ENCODE measurements around the gene MINK1. TPM values are rescaled to one million over a fixed set of nuclear protein-coding genes. Genes with fewer than 3 reads are reported as not detected.

MINK1 gene
- total RNA-seq, 1 experiment from 2014 or later, result 68.8 TPM

DNA sequence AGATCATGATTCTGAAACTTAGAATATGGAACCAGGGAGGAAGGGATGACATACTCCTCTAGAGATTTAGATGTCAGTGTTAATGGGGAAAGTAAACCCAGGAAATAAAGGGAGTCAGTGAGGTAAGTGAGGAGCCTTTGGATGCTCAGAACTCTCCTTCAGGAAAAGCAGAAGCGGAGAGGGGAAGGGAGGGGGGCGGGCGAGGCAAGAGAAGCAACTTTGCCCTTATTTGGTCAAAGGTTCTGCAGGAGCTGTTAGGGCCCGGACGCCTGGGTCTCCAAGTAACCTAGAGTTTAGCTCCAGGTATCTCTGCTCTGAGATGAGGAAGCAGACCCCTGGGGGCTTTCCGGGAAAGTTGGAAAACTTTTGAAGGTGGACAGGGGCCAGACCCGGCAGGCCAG lies 113.9 kb downstream of the MINK1 start:
- Histone ChIP-seq H3K9me3 (ENCODE audit: control insufficient read depth, low read depth, low read length) (no peaks in the 10 kb centered on the region), H3K4me1 (ENCODE audit: insufficient read depth, low read length) (peaks cover 4% of the 10 kb centered on the region; the same call in 1 of the 2 replicates), H3K56ac (ENCODE audit: insufficient read length, low read depth, low read length) (no peak overlapping the region), H3K4me2 (ENCODE audit: insufficient read depth, insufficient read length, low read length) (peak overlapping the region; percentile 72), H4K20me1 (ENCODE audit: control insufficient read depth, insufficient read depth, insufficient read length) (no peaks in the 10 kb centered on the region), H3K18ac (ENCODE audit: insufficient read length, low read depth, low read length) (no peak overlapping the region), H3K23me2 (ENCODE audit: insufficient read length, low read depth, low read length, poor library complexity, severe bottlenecking) (peaks cover 23% of the 10 kb centered on the region), H3K79me2 (ENCODE audit: insufficient read depth, low read length) (peaks cover 13% of the 10 kb centered on the region; the same call in 1 of the 2 replicates), H3K27ac (ENCODE audit: insufficient read length, low read depth, low read length) (no peak overlapping the region), H3K14ac (ENCODE audit: insufficient read depth, low read length) (0 out of 2 replicates have a peak overlapping the region, but pooled peaks have one; percentile 31), H3K9ac (ENCODE audit: extremely low read depth, insufficient read length, low read length) (peak overlapping the region; percentile 42), H4K91ac (ENCODE audit: insufficient read length, low read depth, low read length) (no peak overlapping the region), H2BK20ac (ENCODE audit: low read depth, low read length, poor library complexity, severe bottlenecking) (no peak overlapping the region), H3K79me1 (ENCODE audit: insufficient read depth, low read depth, low read length, poor library complexity, severe bottlenecking) (peaks cover 4% of the 10 kb centered on the region), H3K4ac (ENCODE audit: low read depth, low read length) (no peak overlapping the region; the same call in 1 of the 2 replicates), H2BK15ac (ENCODE audit: low read depth, low read length) (no peak overlapping the region), H3K23ac (ENCODE audit: insufficient read length, low read depth, low read length) (no peak overlapping the region), H2AK5ac (ENCODE audit: insufficient read length, low read length) (no peak overlapping the region), H2BK12ac (ENCODE audit: insufficient read length, low read depth, low read length) (no peak overlapping the region), H3K27me3 (ENCODE audit: insufficient read depth, low read length) (no peaks in the 10 kb centered on the region), H2BK5ac (ENCODE audit: insufficient read length, low read length) (no peak overlapping the region), H2AFZ (ENCODE audit: low read length) (no peak overlapping the region), H4K5ac (ENCODE audit: insufficient read length, low read depth, low read length) (no peak overlapping the region), H4K8ac (replicated peaks; ENCODE audit: insufficient read length, low read depth, low read length) (no peak overlapping the region), H3T11ph (ENCODE audit: low read length) (no peak overlapping the region), H2BK120ac (ENCODE audit: low read depth, low read length, poor library complexity, severe bottlenecking) (no peak overlapping the region)
- no peak for DNase-seq
- Mint-ChIP-seq H3K4me1 (peaks cover 37 to 38% of the 10 kb centered on the region in 2 experiments), H3K36me3 (ENCODE audit: insufficient read depth in 1 of 3, low read depth in 3 of 3) (peaks cover 27 to 55% (median 46%) of the 10 kb centered on the region in 3 experiments), H3K27me3 (ENCODE audit: low read depth) (peaks cover 5% of the 10 kb centered on the region), H3K4me3 (peak overlapping the region; percentile 95 to 100), H3K27ac (peak overlapping the region; percentile 32 to 92 (median 78); a peak in 6 of 7 replicates), H3K9me3 (peaks cover 0 to 2% of the 10 kb centered on the region in 2 experiments; a peak in 2 of 5 replicates)
- WGBS (ENCODE audit: extremely low coverage, insufficient read length, low lambda C conversion rate), result no CpG with 5 or more reads among the region's 7 CpGs
- TF ChIP-seq, protein P1, sequence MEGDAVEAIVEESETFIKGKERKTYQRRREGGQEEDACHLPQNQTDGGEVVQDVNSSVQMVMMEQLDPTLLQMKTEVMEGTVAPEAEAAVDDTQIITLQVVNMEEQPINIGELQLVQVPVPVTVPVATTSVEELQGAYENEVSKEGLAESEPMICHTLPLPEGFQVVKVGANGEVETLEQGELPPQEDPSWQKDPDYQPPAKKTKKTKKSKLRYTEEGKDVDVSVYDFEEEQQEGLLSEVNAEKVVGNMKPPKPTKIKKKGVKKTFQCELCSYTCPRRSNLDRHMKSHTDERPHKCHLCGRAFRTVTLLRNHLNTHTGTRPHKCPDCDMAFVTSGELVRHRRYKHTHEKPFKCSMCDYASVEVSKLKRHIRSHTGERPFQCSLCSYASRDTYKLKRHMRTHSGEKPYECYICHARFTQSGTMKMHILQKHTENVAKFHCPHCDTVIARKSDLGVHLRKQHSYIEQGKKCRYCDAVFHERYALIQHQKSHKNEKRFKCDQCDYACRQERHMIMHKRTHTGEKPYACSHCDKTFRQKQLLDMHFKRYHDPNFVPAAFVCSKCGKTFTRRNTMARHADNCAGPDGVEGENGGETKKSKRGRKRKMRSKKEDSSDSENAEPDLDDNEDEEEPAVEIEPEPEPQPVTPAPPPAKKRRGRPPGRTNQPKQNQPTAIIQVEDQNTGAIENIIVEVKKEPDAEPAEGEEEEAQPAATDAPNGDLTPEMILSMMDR (conservative IDR thresholded peaks at IDR 0.05), result no peak

Other genes starting within 250 kb of the MINK1 start
- 0.77 and 1.6 TPM in 2 replicates for gene SMTNL2, start 248.8 kb upstream of the MINK1 start, total RNA-seq (2021)
- gene ALOX15, start 191.7 kb upstream of the MINK1 start, total RNA-seq (2021), result 0.31 and 0.39 TPM in 2 replicates
- gene PELP1, start 129.2 kb upstream of the MINK1 start, total RNA-seq (2021), result 148 and 154 TPM in 2 replicates
- gene ARRB2, start 122.7 kb upstream of the MINK1 start, total RNA-seq (2021), result 75.3 and 81.1 TPM in 2 replicates
- gene MED11, start 101.9 kb upstream of the MINK1 start, total RNA-seq (2021), result 17.5 and 19.5 TPM in 2 replicates
- gene ZMYND15, start 93.5 kb upstream of the MINK1 start, total RNA-seq (2021), result 0.42 and 0.44 TPM in 2 replicates
- gene CXCL16, start 93.4 kb upstream of the MINK1 start, total RNA-seq (2021), result 4.2 and 4.5 TPM in 2 replicates
- not detected in 2 replicates for gene TM4SF5, start 61.5 kb upstream of the MINK1 start, total RNA-seq (2021)
- 0.31 TPM in 1 of 2 replicates, not detected in the other for gene VMO1, start 47.0 kb upstream of the MINK1 start, total RNA-seq (2021)
- gene GLTPD2, start 44.4 kb upstream of the MINK1 start, total RNA-seq (2021), result not detected in 2 replicates
- gene PSMB6, start 37.2 kb upstream of the MINK1 start, total RNA-seq (2021), result 244 and 247 TPM in 2 replicates
- 63.3 and 66.6 TPM in 2 replicates for gene PLD2, start 26.2 kb upstream of the MINK1 start, total RNA-seq (2021)
- 4.0 and 4.4 TPM in 2 replicates for gene C17orf107, start 66.2 kb downstream of the MINK1 start, total RNA-seq (2021)
- 0.31 and 0.61 TPM in 2 replicates for gene CHRNE, start 69.8 kb downstream of the MINK1 start, total RNA-seq (2021)
- not detected in 2 replicates for gene GP1BA, start 98.9 kb downstream of the MINK1 start, total RNA-seq (2021)
- gene SLC25A11, start 106.7 kb downstream of the MINK1 start, total RNA-seq (2021), result 74.9 and 80.6 TPM in 2 replicates
- gene RNF167, start 106.9 kb downstream of the MINK1 start, total RNA-seq (2021), result 134 and 135 TPM in 2 replicates
- gene PFN1, start 115.2 kb downstream of the MINK1 start, total RNA-seq (2021), result 1,149 and 1,217 TPM in 2 replicates
- gene ENO3, start 117.8 kb downstream of the MINK1 start, total RNA-seq (2021), result 20.7 and 25.4 TPM in 2 replicates
- 102 and 105 TPM in 2 replicates for gene SPAG7, start 134.5 kb downstream of the MINK1 start, total RNA-seq (2021)
- gene CAMTA2, start 154.3 kb downstream of the MINK1 start, total RNA-seq (2021), result 13.7 and 15.6 TPM in 2 replicates
- 1.3 and 1.5 TPM in 2 replicates for gene INCA1, start 164.2 kb downstream of the MINK1 start, total RNA-seq (2021)
- 85.6 and 87.3 TPM in 2 replicates for gene KIF1C, start 164.6 kb downstream of the MINK1 start, total RNA-seq (2021)
- gene SLC52A1, start 202.1 kb downstream of the MINK1 start, total RNA-seq (2021), result 0.15 and 0.17 TPM in 2 replicates
- gene ZFP3, start 245.1 kb downstream of the MINK1 start, total RNA-seq (2021), result 0.11 and 0.18 TPM in 2 replicates